ENCODE measurements around the gene TTL. TPM values are rescaled to one million over a fixed set of nuclear protein-coding genes. Genes with fewer than 3 reads are reported as not detected.
A peak's percentile ranks its signal among the peaks of the same experiment; 100 is the strongest.

TTL gene
- total and polyA plus RNA-seq, 7 experiments from 2014 or later: 1.1 to 31.0 (median 14.2) TPM

GRCh38 chr2:112472547-112473263 is 9.3 kb upstream of the TTL start:
- ChIA-PET CTCF (no interaction called here), POLR2A (no interaction called here)
- H3K9me3 ChIP-seq (ENCODE audit: control insufficient read depth in 2 of 3, low read length in 3 of 3): no peaks in the 10 kb centered on the region
- no peaks in the 10 kb centered on the region for H3K27me3 ChIP-seq (ENCODE audit: control insufficient read depth in 2 of 2, insufficient read depth in 2 of 2, low read length in 2 of 2)
- no peaks in the 10 kb centered on the region for H3K9me3 Mint-ChIP-seq
- H3K27me3 Mint-ChIP-seq: peaks cover 0 to 16% (median 0%) of the 10 kb centered on the region in 5 donors
- no peak overlapping the region for H3K27ac ChIP-seq (ENCODE audit: low read depth, low read length)
- no peaks in the 10 kb centered on the region for H3K36me3 Mint-ChIP-seq
- H3K4me3 ChIP-seq (ENCODE audit: low read length): no peak overlapping the region
- H3K4me1 ChIP-seq (ENCODE audit: control insufficient read depth in 2 of 2, insufficient read depth in 2 of 2, low read length in 2 of 2): no peaks in the 10 kb centered on the region
- ATAC-seq (no peak), DNase-seq (no peak)
- no peaks in the 10 kb centered on the region for H3K4me1 Mint-ChIP-seq
- intact Hi-C loops (cut with micrococcal nuclease): no loop called here
- no peaks in the 10 kb centered on the region for H3K36me3 ChIP-seq (ENCODE audit: control insufficient read depth in 2 of 3, insufficient read depth in 3 of 3, low read length in 3 of 3)
- H3K27ac Mint-ChIP-seq: peak overlapping the region in 1 of 9 donors; percentile 39
- H3K4me3 Mint-ChIP-seq: no peak overlapping the region

- H3K36me3 ChIP-seq (ENCODE audit: control insufficient read depth in 2 of 3, insufficient read depth in 3 of 3, low read length in 3 of 3): no peaks in the 10 kb centered on the region
- H3K27me3 ChIP-seq (ENCODE audit: control insufficient read depth in 2 of 2, insufficient read depth in 2 of 2, low read length in 2 of 2): no peaks in the 10 kb centered on the region
- H3K9me3 ChIP-seq (ENCODE audit: control insufficient read depth in 2 of 3, low read length in 3 of 3): no peaks in the 10 kb centered on the region
- H3K9me3 Mint-ChIP-seq: no peaks in the 10 kb centered on the region
- no peak overlapping the region for H3K4me3 Mint-ChIP-seq
- intact Hi-C loops (cut with micrococcal nuclease): no loop called here
- peaks cover 0 to 4% (median 0%) of the 10 kb centered on the region in 5 donors for H3K27me3 Mint-ChIP-seq
- H3K36me3 Mint-ChIP-seq: no peaks in the 10 kb centered on the region
- no peak overlapping the region for H3K27ac ChIP-seq (ENCODE audit: low read depth, low read length)
- H3K4me1 ChIP-seq (ENCODE audit: control insufficient read depth in 2 of 2, insufficient read depth in 2 of 2, low read length in 2 of 2): no peaks in the 10 kb centered on the region
- ChIA-PET CTCF (interaction anchor here (0.6 kb wide), 1 partner anchor 26 kb away, joined by 3 read pairs; no protein-coding TSS in a partner anchor), POLR2A (no interaction called here)
- H3K4me3 ChIP-seq (ENCODE audit: low read length): no peak overlapping the region
- no peak overlapping the region for H3K27ac Mint-ChIP-seq
- DNase-seq: no peak
- H3K4me1 Mint-ChIP-seq: no peaks in the 10 kb centered on the region
- ATAC-seq: no peak
Measured at GRCh38 chr2:112474844-112475486, 7.0 kb upstream of the TTL start.

- Histone ChIP-seq H3K4me1 (ENCODE audit: control insufficient read depth in 2 of 2, insufficient read depth in 2 of 2, low read length in 2 of 2) (peaks cover 4 to 7% of the 10 kb centered on the region in 2 donors), H3K36me3 (ENCODE audit: control insufficient read depth in 2 of 3, insufficient read depth in 3 of 3, low read length in 3 of 3) (no peaks in the 10 kb centered on the region), H3K4me3 (ENCODE audit: low read length) (no peak overlapping the region), H3K27me3 (ENCODE audit: control insufficient read depth in 2 of 2, insufficient read depth in 2 of 2, low read length in 2 of 2) (no peaks in the 10 kb centered on the region), H3K9me3 (ENCODE audit: control insufficient read depth in 2 of 3, low read length in 3 of 3) (no peaks in the 10 kb centered on the region), H3K27ac (ENCODE audit: low read depth, low read length) (no peak overlapping the region)
- no peaks in the 10 kb centered on the region for H3K9me3 Mint-ChIP-seq
- H3K4me3 Mint-ChIP-seq: no peak overlapping the region
- ATAC-seq (no peak), DNase-seq (no peak)
- CTCF ChIA-PET: no interaction called here
- peaks cover 0 to 4% (median 0%) of the 10 kb centered on the region in 5 donors for H3K27me3 Mint-ChIP-seq
- POLR2A ChIA-PET: no interaction called here
- no peak overlapping the region for H3K27ac Mint-ChIP-seq
- intact Hi-C loops (cut with micrococcal nuclease): no loop called here
- H3K4me1 Mint-ChIP-seq: peaks cover 5 to 9% (median 7%) of the 10 kb centered on the region in 7 donors
- no peaks in the 10 kb centered on the region for H3K36me3 Mint-ChIP-seq
Measured at GRCh38 chr2:112476434-112476833, 5.5 kb upstream of the TTL start.

- POLR2A ChIA-PET: interaction anchor here (0.6 to 1.4 kb wide), 5 partner anchors 61 to 307 kb away, joined by 3 to 5 read pairs (median 3); no protein-coding TSS in a partner anchor
- Histone ChIP-seq H3K4me3 (ENCODE audit: low read length) (peak overlapping the region; percentile 73), H3K4me1 (ENCODE audit: control insufficient read depth in 2 of 2, insufficient read depth in 2 of 2, low read length in 2 of 2) (peaks cover 14 to 16% of the 10 kb centered on the region in 2 donors), H3K27me3 (ENCODE audit: control insufficient read depth in 2 of 2, insufficient read depth in 2 of 2, low read length in 2 of 2) (no peaks in the 10 kb centered on the region), H3K27ac (ENCODE audit: low read depth, low read length) (peak overlapping the region; percentile 41), H3K36me3 (ENCODE audit: control insufficient read depth in 2 of 3, insufficient read depth in 3 of 3, low read length in 3 of 3) (peaks cover 0 to 5% (median 0%) of the 10 kb centered on the region in 3 experiments), H3K9me3 (ENCODE audit: control insufficient read depth in 2 of 3, low read length in 3 of 3) (no peaks in the 10 kb centered on the region)
- H3K27me3 Mint-ChIP-seq: peaks cover 0 to 4% (median 0%) of the 10 kb centered on the region in 5 donors
- H3K4me1 Mint-ChIP-seq: peaks cover 17 to 29% (median 20%) of the 10 kb centered on the region in 7 donors
- H3K36me3 Mint-ChIP-seq: peaks cover 0 to 6% (median 0%) of the 10 kb centered on the region in 5 donors
- intact Hi-C loops (cut with micrococcal nuclease): loop anchor here (1.0 to 5.0 kb wide), 15 partner anchors 48 to 596 kb away; partner anchors contain the start of genes POLR1B (in 2 of the 2), SLC20A1 (in 2 of the 2), ZC3H6 (in 2 of the 2) and ZC3H8 (in 2 of the 2)
- peak overlapping the region in 8 of 9 donors; percentile 75 to 95 (median 89) for H3K27ac Mint-ChIP-seq
- CTCF ChIA-PET: interaction anchor here (0.8 to 3.4 kb wide), 11 partner anchors 8 to 246 kb away, joined by 3 to 17 read pairs (median 4); partner anchors contain the start of gene CHCHD5
- peak overlapping the region; percentile 88 to 99 (median 94) for H3K4me3 Mint-ChIP-seq
- ATAC-seq (no peak), DNase-seq (peak in 4 of 9 donors; percentile 5 to 30 (median 20))
- peaks cover 0 to 1% (median 0%) of the 10 kb centered on the region in 11 donors for H3K9me3 Mint-ChIP-seq
Measured at GRCh38 chr2:112480530-112481049, 1.4 kb upstream of the TTL start.

- Histone ChIP-seq H3K9me3 (ENCODE audit: control insufficient read depth in 2 of 3, low read length in 3 of 3) (no peaks in the 10 kb centered on the region), H3K27me3 (ENCODE audit: control insufficient read depth in 2 of 2, insufficient read depth in 2 of 2, low read length in 2 of 2) (no peaks in the 10 kb centered on the region), H3K4me3 (ENCODE audit: low read length) (peak overlapping the region; percentile 73), H3K27ac (ENCODE audit: low read depth, low read length) (peak overlapping the region; percentile 69), H3K4me1 (ENCODE audit: control insufficient read depth in 2 of 2, insufficient read depth in 2 of 2, low read length in 2 of 2) (peaks cover 14 to 16% of the 10 kb centered on the region in 2 donors), H3K36me3 (ENCODE audit: control insufficient read depth in 2 of 3, insufficient read depth in 3 of 3, low read length in 3 of 3) (peaks cover 0 to 5% (median 0%) of the 10 kb centered on the region in 3 experiments)
- peak overlapping the region; percentile 88 to 99 (median 94) for H3K4me3 Mint-ChIP-seq
- intact Hi-C loops (cut with micrococcal nuclease): loop anchor here (1.0 to 5.0 kb wide), 15 partner anchors 49 to 597 kb away; partner anchors contain the start of genes POLR1B (in 2 of the 2), SLC20A1 (in 2 of the 2), ZC3H6 (in 2 of the 2) and ZC3H8 (in 2 of the 2)
- H3K36me3 Mint-ChIP-seq: peaks cover 0 to 8% (median 0%) of the 10 kb centered on the region in 5 donors
- ChIA-PET CTCF (interaction anchor here (0.6 to 3.4 kb wide), 10 partner anchors 8 to 277 kb away, joined by 3 to 17 read pairs (median 4); partner anchors contain the start of gene CHCHD5), POLR2A (interaction anchor here (1.2 to 1.4 kb wide), 4 partner anchors 60 to 203 kb away, joined by 3 to 5 read pairs (median 3); no protein-coding TSS in a partner anchor)
- ATAC-seq (peak; percentile 85), DNase-seq (peak; percentile 66 to 84 (median 82))
- H3K27me3 Mint-ChIP-seq: peaks cover 0 to 4% (median 0%) of the 10 kb centered on the region in 5 donors
- peaks cover 0 to 1% (median 0%) of the 10 kb centered on the region in 11 donors for H3K9me3 Mint-ChIP-seq
- H3K27ac Mint-ChIP-seq: peak overlapping the region; percentile 81 to 96 (median 92)
- peaks cover 17 to 34% (median 20%) of the 10 kb centered on the region in 7 donors for H3K4me1 Mint-ChIP-seq
Measured at GRCh38 chr2:112481050-112481527, 867 bp upstream of the TTL start.

Data from naive thymus-derived CD4-positive, alpha-beta T cell (primary cell).